ENCODE results near the gene UHMK1.
"Not testable (repeated sequence)": the region's sequence is repeated elsewhere in the genome, so short reads cannot be mapped to it uniquely, and the experiment has no call there.

The UHMK1 gene

DNA sequence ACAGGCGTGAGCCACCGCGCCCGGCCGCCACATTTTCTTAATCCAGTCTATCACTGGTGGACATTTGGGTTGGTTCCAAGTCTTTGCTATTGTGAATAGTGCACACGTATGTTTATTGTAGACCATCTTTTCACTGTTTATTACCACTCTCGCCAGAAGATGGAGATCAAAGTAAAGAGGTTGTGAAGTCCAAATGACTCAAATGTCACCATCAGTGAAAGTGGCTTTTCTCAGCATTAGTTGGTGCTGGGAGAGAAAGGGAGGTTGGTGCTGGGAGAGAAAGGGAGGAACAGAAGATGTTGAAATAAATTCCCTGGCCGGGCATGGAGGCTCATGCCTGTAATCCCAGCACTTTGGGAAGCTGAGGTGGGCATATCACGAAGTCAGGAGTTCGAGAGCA is 10.4 kb upstream of the UHMK1 start:
- TF ChIP-seq NFRKB (IDR thresholded peaks at IDR 0.05) (no peak), SP1 (IDR thresholded peaks at IDR 0.05) (no peak), LEF1 (IDR thresholded peaks at IDR 0.05; ENCODE audit: borderline replicate concordance) (no peak), TARDBP (IDR thresholded peaks at IDR 0.05) (no peak), SUZ12 (IDR thresholded peaks at IDR 0.05) (no peak), CTBP1 (IDR thresholded peaks at IDR 0.05; ENCODE audit: borderline replicate concordance) (no peak), FOXM1 (IDR thresholded peaks at IDR 0.05; ENCODE audit: borderline replicate concordance) (no peak), ZNF384 (IDR thresholded peaks at IDR 0.05) (no peak), BHLHE40 (IDR thresholded peaks at IDR 0.05; ENCODE audit: borderline replicate concordance) (no peak), HDGF (IDR thresholded peaks at IDR 0.05; ENCODE audit: borderline replicate concordance) (no peak), ARNT (IDR thresholded peaks at IDR 0.05) (no peak), L3MBTL2 (conservative IDR thresholded peaks at IDR 0.05) (no peak), FOXA1 (IDR thresholded peaks at IDR 0.05) (no peak), ELF4 (IDR thresholded peaks at IDR 0.05) (no peak), FOXK2 (IDR thresholded peaks at IDR 0.05) (no peak)
- TF ChIP-seq, protein P1, sequence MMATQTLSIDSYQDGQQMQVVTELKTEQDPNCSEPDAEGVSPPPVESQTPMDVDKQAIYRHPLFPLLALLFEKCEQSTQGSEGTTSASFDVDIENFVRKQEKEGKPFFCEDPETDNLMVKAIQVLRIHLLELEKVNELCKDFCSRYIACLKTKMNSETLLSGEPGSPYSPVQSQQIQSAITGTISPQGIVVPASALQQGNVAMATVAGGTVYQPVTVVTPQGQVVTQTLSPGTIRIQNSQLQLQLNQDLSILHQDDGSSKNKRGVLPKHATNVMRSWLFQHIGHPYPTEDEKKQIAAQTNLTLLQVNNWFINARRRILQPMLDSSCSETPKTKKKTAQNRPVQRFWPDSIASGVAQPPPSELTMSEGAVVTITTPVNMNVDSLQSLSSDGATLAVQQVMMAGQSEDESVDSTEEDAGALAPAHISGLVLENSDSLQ (IDR thresholded peaks at IDR 0.05) = no peak
- CTCF ChIA-PET = no interaction called here
- DNase-seq (ENCODE audit: extremely low spot score) = no peak
- POLR2A ChIA-PET = no interaction called here

DNA sequence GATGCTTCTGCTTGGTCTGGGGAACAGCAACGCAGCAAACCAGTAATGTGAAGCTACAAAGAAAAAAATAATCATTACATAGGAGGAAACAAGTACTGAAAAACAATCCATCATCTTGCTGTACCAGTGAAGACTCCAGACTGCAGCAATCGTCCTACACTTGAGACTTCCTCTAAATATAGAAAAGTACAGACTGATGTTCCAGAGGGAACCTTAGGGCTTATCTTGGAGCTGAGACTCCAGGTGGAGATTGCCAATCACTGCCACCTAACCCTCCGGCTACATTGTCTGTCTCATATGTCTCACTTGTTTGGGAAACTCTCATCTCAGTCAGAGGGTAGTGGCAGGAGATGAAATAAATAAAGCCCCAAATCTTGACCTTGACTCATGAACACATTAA is 9.4 kb upstream of the UHMK1 start:
- DNase-seq (ENCODE audit: extremely low spot score) = no peak
- POLR2A ChIA-PET = no interaction called here
- CTCF ChIA-PET = no interaction called here
- TF ChIP-seq SP1 (IDR thresholded peaks at IDR 0.05) = no peak
- no peak for TF ChIP-seq LEF1 (IDR thresholded peaks at IDR 0.05; ENCODE audit: borderline replicate concordance)
- no peak for TF ChIP-seq FOXM1 (IDR thresholded peaks at IDR 0.05; ENCODE audit: borderline replicate concordance)

DNA sequence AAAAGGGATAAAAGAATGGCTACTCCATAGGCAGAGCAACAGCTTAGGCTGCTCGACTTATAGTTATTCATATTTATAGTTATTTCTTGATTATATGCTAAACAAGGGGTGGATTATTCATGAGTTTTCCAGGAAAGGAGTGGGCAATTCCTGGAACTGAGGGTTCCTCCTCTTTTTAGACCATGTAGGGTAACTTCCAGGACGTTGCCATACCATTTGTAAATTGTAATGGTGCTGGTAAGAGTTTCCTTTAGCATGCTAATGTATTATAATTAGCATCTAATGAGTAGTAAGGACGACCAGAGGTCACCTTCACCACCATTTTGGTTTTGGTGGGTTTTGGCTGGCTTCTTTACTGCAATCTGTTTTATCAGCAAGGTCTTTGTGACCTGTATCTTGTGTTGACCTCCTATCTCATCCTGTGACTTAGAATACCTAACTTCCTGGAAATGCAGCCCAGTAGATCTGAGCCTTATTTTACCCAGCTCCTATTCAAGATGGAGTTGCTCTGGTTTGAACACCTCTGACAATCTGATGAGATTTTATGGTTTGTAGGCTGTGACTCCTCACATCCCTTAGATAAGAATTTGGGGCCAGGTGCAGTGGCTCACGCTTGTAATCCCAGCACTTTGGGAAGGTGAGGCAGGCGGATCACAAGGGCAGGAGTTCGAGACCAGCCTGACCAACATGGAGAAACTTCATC is 1.9 kb upstream of the UHMK1 start:
- DNase-seq (ENCODE audit: extremely low spot score); POLR2A ChIA-PET; CTCF ChIA-PET: not testable (repeated sequence)

DNA sequence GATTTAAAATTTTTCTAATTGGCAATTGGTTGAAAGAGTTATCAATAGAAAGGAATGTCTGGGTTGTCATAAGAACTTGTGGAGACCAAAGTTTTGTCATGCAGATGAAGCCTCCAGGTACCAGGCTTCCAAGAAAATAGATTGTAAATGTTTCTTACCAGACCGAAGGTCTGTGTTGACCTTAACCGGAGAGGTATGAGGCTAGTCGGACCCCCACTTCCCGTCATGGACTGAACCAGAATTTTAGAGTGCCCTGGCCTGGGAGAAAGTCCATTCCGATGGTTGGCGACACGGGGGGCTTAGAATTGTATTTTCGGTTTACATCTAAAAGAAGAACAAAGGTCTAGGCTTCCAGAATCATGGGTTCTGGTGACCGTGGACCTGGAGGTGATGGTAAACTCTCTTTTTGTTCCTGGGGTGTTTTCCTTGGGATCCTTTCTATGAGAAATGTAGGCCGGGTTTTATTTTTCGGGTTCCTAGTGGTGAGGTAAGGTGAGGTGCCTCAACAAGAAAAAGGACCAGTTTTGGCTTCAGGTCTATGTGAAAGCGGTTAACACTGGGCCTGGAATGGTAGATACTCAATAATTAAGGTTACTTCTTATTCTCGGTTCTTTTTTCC is 405 bp upstream of the UHMK1 start:
- ChIA-PET CTCF (no interaction called here), POLR2A (no interaction called here)
- DNase-seq (ENCODE audit: extremely low spot score) = no peak
- TF ChIP-seq TARDBP (IDR thresholded peaks at IDR 0.05) = no peak
- TF ChIP-seq, protein P1 (IDR thresholded peaks at IDR 0.05) = no peak
- no peak for TF ChIP-seq SP1 (IDR thresholded peaks at IDR 0.05)
- no peak for TF ChIP-seq ARNT (IDR thresholded peaks at IDR 0.05)
- no peak for TF ChIP-seq BHLHE40 (IDR thresholded peaks at IDR 0.05; ENCODE audit: borderline replicate concordance)
- no peak for TF ChIP-seq LEF1 (IDR thresholded peaks at IDR 0.05; ENCODE audit: borderline replicate concordance)
- TF ChIP-seq FOXA1 (IDR thresholded peaks at IDR 0.05) = no peak
- no peak for TF ChIP-seq FOXM1 (IDR thresholded peaks at IDR 0.05; ENCODE audit: borderline replicate concordance)
- TF ChIP-seq L3MBTL2 (conservative IDR thresholded peaks at IDR 0.05) = no peak
- no peak for TF ChIP-seq HDGF (IDR thresholded peaks at IDR 0.05; ENCODE audit: borderline replicate concordance)
- TF ChIP-seq NFRKB (IDR thresholded peaks at IDR 0.05) = no peak
- no peak for TF ChIP-seq FOXK2 (IDR thresholded peaks at IDR 0.05)
- no peak for TF ChIP-seq ELF4 (IDR thresholded peaks at IDR 0.05)
- no peak for TF ChIP-seq ZNF384 (IDR thresholded peaks at IDR 0.05)
- no peak for TF ChIP-seq CTBP1 (IDR thresholded peaks at IDR 0.05; ENCODE audit: borderline replicate concordance)
- TF ChIP-seq SUZ12 (IDR thresholded peaks at IDR 0.05) = no peak

DNA sequence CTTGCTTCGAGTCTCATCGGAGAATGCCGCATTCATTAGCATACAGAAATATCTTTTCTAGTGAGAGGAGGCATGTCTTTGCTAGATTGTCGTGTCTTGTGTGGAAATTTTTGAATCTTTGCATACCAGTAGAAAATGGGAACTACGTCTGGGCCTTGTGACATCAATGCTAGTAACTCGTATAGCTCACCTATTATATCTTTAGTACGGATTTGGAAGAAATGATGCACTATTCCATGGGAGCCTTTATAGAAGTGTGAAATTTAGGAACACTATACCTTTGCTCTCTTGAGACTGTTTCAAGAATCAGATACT is 835 bp downstream of the UHMK1 start:
- CTCF ChIA-PET = interaction anchor here (0.6 kb wide), 1 partner anchor 570 kb away, joined by 4 read pairs; no protein-coding TSS in a partner anchor
- POLR2A ChIA-PET = no interaction called here
- DNase-seq (ENCODE audit: extremely low spot score) = no peak
- TF ChIP-seq ZNF384 (IDR thresholded peaks at IDR 0.05) (no peak), LEF1 (IDR thresholded peaks at IDR 0.05; ENCODE audit: borderline replicate concordance) (no peak), SUZ12 (IDR thresholded peaks at IDR 0.05) (no peak), ELF4 (IDR thresholded peaks at IDR 0.05) (no peak)

DNA sequence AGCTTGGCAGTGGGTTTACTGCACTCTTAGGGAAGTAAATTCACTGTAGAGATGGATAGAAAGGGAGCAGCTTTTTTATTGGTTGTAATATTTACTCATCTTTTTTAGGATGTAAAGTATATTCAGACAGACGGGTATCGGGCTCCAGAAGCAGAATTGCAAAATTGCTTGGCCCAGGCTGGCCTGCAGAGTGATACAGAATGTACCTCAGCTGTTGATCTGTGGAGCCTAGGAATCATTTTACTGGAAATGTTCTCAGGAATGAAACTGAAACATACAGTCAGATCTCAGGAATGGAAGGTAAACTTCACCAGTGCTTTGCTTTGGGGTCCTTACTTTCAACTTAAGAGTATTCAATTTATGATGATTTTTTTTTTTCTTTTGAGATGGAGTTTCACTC is 3.2 kb downstream of the UHMK1 start:
- ChIA-PET POLR2A (no interaction called here), CTCF (no interaction called here)

More for the DNA sequence above, 3.2 kb downstream of the UHMK1 start:
- TF ChIP-seq FOXM1 (IDR thresholded peaks at IDR 0.05; ENCODE audit: borderline replicate concordance) (no peak), CTBP1 (IDR thresholded peaks at IDR 0.05; ENCODE audit: borderline replicate concordance) (no peak), L3MBTL2 (conservative IDR thresholded peaks at IDR 0.05) (no peak), TARDBP (IDR thresholded peaks at IDR 0.05) (no peak), FOXK2 (IDR thresholded peaks at IDR 0.05) (no peak), BHLHE40 (IDR thresholded peaks at IDR 0.05; ENCODE audit: borderline replicate concordance) (no peak), HDGF (IDR thresholded peaks at IDR 0.05; ENCODE audit: borderline replicate concordance) (no peak), ELF4 (IDR thresholded peaks at IDR 0.05) (no peak), ARNT (IDR thresholded peaks at IDR 0.05) (no peak)
- TF ChIP-seq, protein P1 (IDR thresholded peaks at IDR 0.05) = no peak
- no peak for DNase-seq (ENCODE audit: extremely low spot score)

All from HEK293T (cell line).